ENCODE measurements around the gene NFIC.

DNA sequence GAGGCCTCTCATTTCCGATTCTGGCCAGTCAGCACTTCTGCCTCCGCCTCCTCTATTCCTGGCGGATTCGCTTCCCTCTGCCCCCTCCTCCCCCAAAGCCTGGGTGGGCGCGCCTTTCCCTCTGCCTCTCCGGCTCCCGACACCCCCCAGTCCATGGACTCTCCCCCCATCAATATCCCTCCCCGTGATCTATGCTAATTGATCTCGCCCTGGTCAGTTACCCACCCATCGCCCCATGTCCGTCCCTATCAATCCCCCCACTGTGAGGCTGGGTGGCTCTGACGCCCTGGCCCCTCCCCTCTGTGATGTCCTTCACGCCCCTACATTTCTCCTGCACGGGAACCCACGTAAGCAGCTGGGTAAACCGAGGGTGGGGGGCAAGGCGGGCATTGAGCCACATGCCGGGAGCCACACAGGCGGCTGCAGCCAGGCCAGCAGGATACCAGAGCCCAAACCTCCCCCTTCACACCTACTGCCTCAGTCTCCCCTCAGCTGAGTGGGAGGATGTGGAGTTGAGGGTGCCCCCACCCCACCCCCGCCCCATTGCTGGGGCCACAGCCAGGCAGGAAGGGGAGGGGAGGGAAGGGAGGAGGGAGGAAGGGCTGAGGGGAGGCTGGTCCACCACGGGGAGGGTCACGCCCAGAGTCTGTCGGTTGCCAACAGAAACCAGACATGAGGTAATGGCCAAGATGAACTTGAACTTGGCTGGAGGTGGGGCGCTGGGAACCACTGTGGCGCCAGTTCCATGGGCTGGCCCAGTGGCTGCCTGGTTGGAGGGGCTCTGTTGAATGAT lies 92.9 kb downstream of the NFIC start:
- TF ChIP-seq, protein P1, sequence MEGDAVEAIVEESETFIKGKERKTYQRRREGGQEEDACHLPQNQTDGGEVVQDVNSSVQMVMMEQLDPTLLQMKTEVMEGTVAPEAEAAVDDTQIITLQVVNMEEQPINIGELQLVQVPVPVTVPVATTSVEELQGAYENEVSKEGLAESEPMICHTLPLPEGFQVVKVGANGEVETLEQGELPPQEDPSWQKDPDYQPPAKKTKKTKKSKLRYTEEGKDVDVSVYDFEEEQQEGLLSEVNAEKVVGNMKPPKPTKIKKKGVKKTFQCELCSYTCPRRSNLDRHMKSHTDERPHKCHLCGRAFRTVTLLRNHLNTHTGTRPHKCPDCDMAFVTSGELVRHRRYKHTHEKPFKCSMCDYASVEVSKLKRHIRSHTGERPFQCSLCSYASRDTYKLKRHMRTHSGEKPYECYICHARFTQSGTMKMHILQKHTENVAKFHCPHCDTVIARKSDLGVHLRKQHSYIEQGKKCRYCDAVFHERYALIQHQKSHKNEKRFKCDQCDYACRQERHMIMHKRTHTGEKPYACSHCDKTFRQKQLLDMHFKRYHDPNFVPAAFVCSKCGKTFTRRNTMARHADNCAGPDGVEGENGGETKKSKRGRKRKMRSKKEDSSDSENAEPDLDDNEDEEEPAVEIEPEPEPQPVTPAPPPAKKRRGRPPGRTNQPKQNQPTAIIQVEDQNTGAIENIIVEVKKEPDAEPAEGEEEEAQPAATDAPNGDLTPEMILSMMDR (IDR thresholded peaks at IDR 0.05; ENCODE audit: low read depth, low read length, poor library complexity, severe bottlenecking): no peak
- no peak for TF ChIP-seq EZH2phosphoT487 (IDR thresholded peaks at IDR 0.05; ENCODE audit: borderline replicate concordance, low read length)

Data from DOHH2 (cell line).